ENCODE measurements around the gene PRELP.

DNA sequence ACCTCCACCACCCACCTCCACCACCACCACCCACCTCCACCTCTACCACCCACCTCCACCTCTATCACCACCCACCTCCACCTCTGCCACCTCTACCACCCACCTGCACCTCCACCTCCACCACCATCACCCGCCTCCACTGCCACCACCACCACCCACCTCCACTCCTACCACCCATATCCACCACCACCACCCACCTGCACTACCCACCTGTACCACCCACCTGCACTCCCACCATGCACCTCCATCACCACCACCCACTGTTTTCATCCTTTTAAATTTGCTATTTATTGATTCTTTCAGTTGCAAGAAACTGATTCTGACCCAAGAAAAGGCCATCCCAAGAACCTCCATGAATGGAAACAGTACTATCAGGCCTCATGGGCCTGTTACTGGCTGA lies 24.7 kb downstream of the PRELP start:
- TF ChIP-seq, protein P1, sequence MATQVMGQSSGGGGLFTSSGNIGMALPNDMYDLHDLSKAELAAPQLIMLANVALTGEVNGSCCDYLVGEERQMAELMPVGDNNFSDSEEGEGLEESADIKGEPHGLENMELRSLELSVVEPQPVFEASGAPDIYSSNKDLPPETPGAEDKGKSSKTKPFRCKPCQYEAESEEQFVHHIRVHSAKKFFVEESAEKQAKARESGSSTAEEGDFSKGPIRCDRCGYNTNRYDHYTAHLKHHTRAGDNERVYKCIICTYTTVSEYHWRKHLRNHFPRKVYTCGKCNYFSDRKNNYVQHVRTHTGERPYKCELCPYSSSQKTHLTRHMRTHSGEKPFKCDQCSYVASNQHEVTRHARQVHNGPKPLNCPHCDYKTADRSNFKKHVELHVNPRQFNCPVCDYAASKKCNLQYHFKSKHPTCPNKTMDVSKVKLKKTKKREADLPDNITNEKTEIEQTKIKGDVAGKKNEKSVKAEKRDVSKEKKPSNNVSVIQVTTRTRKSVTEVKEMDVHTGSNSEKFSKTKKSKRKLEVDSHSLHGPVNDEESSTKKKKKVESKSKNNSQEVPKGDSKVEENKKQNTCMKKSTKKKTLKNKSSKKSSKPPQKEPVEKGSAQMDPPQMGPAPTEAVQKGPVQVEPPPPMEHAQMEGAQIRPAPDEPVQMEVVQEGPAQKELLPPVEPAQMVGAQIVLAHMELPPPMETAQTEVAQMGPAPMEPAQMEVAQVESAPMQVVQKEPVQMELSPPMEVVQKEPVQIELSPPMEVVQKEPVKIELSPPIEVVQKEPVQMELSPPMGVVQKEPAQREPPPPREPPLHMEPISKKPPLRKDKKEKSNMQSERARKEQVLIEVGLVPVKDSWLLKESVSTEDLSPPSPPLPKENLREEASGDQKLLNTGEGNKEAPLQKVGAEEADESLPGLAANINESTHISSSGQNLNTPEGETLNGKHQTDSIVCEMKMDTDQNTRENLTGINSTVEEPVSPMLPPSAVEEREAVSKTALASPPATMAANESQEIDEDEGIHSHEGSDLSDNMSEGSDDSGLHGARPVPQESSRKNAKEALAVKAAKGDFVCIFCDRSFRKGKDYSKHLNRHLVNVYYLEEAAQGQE (IDR thresholded peaks at IDR 0.05; ENCODE audit: insufficient read depth in 1 of 2, low read depth in 2 of 2, low read length in 1 of 2): no peak
- TF ChIP-seq TCF7L2 (IDR thresholded peaks at IDR 0.05; ENCODE audit: low read depth, low read length) (no peak), POLR2AphosphoS5 (IDR thresholded peaks at IDR 0.05; ENCODE audit: low read depth, low read length) (no peak)
- TF ChIP-seq, protein P2, sequence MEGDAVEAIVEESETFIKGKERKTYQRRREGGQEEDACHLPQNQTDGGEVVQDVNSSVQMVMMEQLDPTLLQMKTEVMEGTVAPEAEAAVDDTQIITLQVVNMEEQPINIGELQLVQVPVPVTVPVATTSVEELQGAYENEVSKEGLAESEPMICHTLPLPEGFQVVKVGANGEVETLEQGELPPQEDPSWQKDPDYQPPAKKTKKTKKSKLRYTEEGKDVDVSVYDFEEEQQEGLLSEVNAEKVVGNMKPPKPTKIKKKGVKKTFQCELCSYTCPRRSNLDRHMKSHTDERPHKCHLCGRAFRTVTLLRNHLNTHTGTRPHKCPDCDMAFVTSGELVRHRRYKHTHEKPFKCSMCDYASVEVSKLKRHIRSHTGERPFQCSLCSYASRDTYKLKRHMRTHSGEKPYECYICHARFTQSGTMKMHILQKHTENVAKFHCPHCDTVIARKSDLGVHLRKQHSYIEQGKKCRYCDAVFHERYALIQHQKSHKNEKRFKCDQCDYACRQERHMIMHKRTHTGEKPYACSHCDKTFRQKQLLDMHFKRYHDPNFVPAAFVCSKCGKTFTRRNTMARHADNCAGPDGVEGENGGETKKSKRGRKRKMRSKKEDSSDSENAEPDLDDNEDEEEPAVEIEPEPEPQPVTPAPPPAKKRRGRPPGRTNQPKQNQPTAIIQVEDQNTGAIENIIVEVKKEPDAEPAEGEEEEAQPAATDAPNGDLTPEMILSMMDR (IDR thresholded peaks at IDR 0.05): no peak
